HL-60 (cell line): ENCODE measurements around the gene PIGN.

Experiments used
- DNase-seq, 2 experiments: peaks; one replicate each; pipeline ENCODE4 v3.0.0-alpha.2; 2010 to 2020; ENCODE audit warnings: low read depth in 1 of 2, low spot score in 1 of 2
- H3K27ac ChIP-seq: fragments of 250-450 bp; sonication (Bioruptor Pico); replicated peaks from 2 replicates; pipeline ENCODE4 v1.5.1; 2020; ENCODE audit warnings: mild to moderate bottlenecking, moderate library complexity
- H3K27me3 ChIP-seq: fragments of 250-450 bp; sonication (Bioruptor Pico); 2 replicates; pipeline ENCODE4 v1.5.1; 2021; ENCODE audit warnings: mild to moderate bottlenecking, moderate library complexity; ENCODE audit not compliant: insufficient read depth, poor library complexity, severe bottlenecking
- H3K4me3 ChIP-seq: replicated peaks from 2 replicates; pipeline ENCODE4 v1.5.1; 2011; ENCODE audit warnings: mild to moderate bottlenecking, control low read depth, low read length; ENCODE audit not compliant: insufficient read depth
- CTCF ChIP-seq: IDR thresholded peaks from one replicate; pipeline ENCODE4 v1.5.1; 2011; ENCODE audit warnings: low read length, control low read depth, inconsistent platforms; ENCODE audit not compliant: insufficient read depth
- GABPA ChIP-seq: IDR thresholded peaks from 2 replicates; pipeline ENCODE4 v1.6.1; 2012; ENCODE audit warnings: low read depth
- POLR2AphosphoS5 ChIP-seq: IDR thresholded peaks from 2 replicates; pipeline ENCODE4 v1.6.1; 2012; ENCODE audit warnings: low read depth
- SPI1 ChIP-seq: IDR thresholded peaks from 2 replicates; pipeline ENCODE4 v1.6.1; 2012; ENCODE audit warnings: low read depth, mild to moderate bottlenecking, borderline replicate concordance
- TF ChIP-seq, protein P1 (sequence below): IDR thresholded peaks from 2 replicates; pipeline ENCODE4 v1.6.1; 2012; ENCODE audit warnings: low read depth; ENCODE audit not compliant: insufficient replicate concordance

The PIGN gene

GRCh38 chr18:62128157-62128556, 58.7 kb downstream of the PIGN start:
- no peak for DNase-seq
- no peak overlapping the region for H3K27ac ChIP-seq

DNA sequence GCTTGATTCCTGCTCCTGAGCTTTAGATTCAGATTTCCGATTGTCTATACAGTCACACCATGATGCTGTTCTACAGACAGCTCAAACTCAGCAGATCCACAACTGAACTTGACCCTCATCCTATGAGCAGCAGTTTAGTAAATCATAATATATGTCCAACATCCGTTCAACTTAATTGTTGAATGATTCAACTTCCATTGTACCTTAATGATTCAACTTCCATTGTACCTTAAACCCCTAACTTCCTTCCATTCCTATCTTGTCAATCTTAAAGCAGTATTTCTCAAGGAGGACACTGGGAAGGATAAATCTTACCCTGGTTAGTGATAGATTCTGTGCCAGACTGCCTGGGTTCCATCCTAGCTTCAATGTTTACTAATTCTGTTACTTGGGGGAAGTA, 60.1 kb downstream of the PIGN start:
- no peak overlapping the region for H3K4me3 ChIP-seq
- no peaks in the 10 kb centered on the region for H3K27me3 ChIP-seq
- TF ChIP-seq POLR2AphosphoS5 (no peak), GABPA (no peak), CTCF (no peak), SPI1 (no peak)
- TF ChIP-seq, protein P1, sequence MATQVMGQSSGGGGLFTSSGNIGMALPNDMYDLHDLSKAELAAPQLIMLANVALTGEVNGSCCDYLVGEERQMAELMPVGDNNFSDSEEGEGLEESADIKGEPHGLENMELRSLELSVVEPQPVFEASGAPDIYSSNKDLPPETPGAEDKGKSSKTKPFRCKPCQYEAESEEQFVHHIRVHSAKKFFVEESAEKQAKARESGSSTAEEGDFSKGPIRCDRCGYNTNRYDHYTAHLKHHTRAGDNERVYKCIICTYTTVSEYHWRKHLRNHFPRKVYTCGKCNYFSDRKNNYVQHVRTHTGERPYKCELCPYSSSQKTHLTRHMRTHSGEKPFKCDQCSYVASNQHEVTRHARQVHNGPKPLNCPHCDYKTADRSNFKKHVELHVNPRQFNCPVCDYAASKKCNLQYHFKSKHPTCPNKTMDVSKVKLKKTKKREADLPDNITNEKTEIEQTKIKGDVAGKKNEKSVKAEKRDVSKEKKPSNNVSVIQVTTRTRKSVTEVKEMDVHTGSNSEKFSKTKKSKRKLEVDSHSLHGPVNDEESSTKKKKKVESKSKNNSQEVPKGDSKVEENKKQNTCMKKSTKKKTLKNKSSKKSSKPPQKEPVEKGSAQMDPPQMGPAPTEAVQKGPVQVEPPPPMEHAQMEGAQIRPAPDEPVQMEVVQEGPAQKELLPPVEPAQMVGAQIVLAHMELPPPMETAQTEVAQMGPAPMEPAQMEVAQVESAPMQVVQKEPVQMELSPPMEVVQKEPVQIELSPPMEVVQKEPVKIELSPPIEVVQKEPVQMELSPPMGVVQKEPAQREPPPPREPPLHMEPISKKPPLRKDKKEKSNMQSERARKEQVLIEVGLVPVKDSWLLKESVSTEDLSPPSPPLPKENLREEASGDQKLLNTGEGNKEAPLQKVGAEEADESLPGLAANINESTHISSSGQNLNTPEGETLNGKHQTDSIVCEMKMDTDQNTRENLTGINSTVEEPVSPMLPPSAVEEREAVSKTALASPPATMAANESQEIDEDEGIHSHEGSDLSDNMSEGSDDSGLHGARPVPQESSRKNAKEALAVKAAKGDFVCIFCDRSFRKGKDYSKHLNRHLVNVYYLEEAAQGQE, result no peak
- H3K27ac ChIP-seq, result no peak overlapping the region
- DNase-seq, result no peak

More at GRCh38 chr18:62128157-62128556, 58.7 kb downstream of the PIGN start:
- TF ChIP-seq SPI1, result no peak
- TF ChIP-seq POLR2AphosphoS5, result no peak
- TF ChIP-seq, protein P1, result no peak
- no peak for TF ChIP-seq GABPA
- no peak for TF ChIP-seq CTCF
- Histone ChIP-seq H3K27me3 (no peaks in the 10 kb centered on the region), H3K4me3 (no peak overlapping the region)

DNA sequence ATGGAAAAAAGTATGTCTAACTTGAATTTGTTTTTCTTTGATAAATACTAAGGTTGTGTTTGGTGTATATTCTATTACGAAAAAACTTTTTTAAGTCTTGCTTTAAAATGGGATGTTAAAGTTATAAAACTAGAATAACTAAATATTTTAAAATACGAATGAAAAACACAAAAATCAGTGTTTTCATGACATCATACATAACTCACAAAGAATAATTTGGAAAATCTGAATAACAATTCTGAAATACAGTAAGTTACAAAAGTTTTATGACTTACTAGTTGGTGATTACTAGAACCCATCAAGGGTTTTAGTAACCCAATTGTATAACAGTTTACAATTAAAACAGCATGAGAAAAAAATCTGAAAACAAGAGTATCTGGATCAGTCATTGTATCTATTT, 61.2 kb downstream of the PIGN start:
- Histone ChIP-seq H3K27me3 (no peaks in the 10 kb centered on the region), H3K27ac (no peak overlapping the region), H3K4me3 (no peak overlapping the region)
- TF ChIP-seq, protein P1, result no peak
- TF ChIP-seq CTCF, result no peak
- TF ChIP-seq POLR2AphosphoS5, result no peak
- no peak for TF ChIP-seq SPI1
- TF ChIP-seq GABPA, result no peak
- no peak for DNase-seq
